NCI-H226 (cell line): Measurements from ENCODE around the gene TRPV5.

Experiments
- DNase-seq: peaks from one replicate; pipeline ENCODE4 v3.0.0-alpha.2; 2015

TRPV5 gene

DNA sequence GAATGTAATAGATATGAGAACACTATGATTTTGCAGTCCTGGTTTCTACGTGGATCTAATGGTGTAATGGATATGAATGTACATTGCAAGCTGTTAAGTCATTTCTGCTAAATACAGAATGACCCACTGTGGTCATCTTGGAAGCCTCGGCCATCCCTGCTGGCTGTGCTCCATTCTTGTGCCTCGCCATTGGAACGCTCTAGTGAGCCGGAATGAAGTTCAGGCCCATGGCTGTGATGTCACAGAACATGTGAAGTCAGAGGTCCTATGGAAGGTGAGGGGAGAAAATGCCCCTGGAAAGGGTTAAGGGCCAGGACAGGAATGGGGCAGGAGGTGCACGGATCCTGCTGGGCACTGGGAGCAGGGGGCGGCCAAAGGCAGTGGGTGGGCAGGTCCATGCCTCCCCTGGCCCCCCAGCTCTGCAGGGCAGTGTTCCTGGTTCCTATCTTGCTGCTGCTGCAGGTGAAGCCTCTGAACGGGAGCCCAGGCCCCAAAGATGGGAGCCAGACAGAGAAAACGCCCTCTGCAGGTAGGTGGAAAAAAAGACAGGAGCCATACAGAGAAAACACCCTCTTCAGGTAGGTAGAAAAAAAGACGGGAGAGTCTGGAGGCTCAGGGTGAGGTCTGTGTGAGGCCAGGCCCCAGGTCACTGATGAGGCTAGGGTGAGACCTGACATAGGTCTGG, 5.8 kb upstream of the TRPV5 start, which contains the start of gene LLCFC1:
Gene LLCFC1 (plus strand): TSS at position 259 of the 685 bp plus-strand sequence. CDS start 138 bp downstream, at position 397.
- DNase-seq = no peak

DNA sequence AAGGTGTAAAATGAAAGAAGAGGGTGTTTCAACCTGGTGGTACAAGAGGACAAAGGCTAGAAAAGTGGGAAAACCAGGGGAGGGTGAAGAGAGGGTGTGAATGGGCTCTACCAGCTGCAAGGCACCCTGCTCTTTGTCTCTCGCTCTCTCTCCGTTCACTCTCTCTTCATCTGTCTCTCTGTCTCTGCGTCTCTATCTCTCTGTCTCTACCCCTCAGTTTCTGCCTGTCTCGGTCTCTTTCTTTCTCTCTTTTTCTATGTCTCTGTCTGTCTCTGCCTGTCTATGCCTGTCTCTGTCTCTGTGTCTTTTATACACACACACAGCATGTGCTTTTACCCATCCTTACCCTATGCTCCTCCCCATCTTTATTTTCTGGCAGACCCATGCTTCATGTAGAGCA, 5.1 kb upstream of the TRPV5 start:
- DNase-seq = no peak

GRCh38 chr7:142935941-142936565, 2.5 kb upstream of the TRPV5 start:
- no peak for DNase-seq

DNA sequence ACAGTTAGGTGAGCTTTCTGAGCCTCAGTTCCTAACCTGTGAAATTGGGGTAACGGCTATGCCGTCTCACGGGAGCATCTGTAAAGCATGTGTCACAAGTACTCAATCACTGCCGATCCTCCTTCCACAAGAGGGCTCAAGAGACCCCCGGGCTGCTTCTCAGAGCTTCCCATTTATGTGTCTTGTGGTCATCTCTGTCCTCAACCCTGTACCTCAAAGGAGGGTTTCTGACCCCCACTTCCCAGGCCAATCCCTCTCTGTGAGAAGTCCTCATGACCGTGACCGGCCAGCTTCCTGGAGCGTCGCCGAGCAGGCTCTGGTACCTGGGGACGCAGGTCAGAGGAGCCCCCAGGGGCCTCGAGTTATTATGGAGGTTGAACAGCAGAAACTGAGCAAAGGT, 510 bp upstream of the TRPV5 start:
- no peak for DNase-seq

DNA sequence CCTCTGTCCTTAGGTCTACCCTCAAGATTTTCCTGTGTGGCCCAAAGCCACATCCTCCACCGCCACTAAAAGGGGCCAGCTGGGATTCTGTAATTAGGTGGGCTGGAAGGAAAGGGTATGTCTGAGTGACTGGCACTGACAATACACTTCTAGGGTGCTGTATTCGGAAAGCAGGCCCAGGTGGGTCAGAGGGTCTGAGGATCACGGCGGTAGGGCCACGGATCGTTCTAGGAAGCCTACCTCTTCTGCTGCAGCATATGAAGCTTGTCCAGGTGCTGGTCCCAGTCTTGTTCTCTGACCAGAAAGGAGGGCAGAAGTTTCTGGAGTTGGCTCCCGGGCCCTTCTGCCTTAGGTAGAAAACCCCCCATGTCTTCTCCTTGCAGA, 462 bp downstream of the TRPV5 start:
- DNase-seq = no peak

DNA sequence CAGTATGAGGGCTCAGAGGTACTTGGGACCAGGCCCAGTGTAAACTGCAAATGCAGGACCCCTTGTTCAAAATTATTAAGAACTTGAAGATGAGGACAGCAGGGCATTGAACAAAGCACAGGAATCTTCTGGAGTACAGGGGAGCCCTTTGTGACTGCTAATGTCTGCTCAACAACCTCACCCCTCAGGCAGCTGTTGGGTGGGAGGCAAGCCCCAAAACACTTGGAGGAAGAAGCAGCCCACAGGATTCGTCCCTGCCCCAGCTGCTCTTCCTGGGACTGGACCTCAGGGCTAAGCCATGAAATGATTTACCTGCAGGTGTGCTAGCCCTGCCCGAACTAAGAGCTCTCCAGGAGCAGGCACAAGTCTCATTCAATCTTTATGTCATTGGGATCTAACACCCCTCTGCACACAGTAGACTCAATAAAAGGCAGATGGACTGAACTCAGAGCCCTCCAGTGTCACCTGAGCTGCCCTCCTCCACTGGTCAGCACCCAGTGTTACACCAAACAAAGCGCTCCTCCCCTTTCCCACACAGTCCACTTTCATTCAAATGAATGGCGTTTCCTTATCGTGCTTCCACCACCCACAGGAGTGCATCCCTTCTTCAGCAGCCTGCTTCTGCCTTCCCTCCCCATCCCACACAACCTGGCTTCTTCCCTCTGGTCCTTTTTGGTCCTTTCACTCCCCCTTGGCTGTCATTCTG, 1.0 kb downstream of the TRPV5 start:
- no peak for DNase-seq

DNA sequence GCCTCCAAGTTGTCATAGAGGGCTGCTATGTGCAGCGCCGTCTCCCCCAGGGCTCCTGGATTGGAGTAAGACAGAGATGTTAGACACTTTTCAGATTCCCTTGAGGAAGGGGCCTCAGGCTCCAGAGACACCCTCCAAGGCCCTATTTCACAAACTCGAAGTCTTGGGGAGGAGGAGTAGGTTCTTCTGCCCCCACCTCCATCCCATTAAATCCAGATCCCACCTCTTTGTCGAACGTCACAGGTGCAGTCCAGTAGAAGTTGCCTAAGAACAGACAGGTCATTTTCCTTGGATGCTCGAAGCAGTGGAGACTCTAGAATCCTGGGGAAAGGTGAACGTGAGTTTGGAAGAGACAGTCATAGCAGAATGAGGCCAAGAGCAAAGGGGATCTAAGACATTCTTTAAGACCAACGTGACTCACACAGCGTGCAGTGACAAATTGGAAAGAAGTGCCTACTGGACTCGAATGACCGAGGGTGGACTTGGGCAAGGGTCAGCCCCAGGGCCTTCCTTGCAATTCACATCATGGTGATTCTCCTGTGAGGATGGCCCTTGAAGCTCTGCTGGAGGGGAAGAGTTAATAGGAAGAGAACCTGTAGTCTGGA, 3.3 kb downstream of the TRPV5 start:
- DNase-seq = no peak

DNA sequence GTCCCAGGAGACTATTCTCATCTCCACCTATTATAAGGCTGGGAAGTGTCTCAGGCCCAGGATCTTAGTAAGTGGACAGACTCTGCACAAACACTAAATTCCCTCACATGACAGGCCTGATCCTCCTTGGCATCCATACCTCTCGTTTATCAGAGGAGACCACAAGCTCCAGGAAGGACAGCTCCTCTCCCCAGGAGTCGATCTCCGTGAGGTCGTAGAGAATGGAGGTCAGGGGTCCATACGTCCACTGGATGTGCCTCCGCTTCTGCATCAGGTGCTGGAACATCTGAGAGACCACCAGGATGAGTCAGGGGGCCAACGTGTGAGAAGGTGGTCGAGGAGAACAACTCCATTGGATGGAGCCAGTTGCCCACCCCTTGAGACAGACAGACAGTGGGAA, 5.6 kb downstream of the TRPV5 start:
- no peak for DNase-seq

DNA sequence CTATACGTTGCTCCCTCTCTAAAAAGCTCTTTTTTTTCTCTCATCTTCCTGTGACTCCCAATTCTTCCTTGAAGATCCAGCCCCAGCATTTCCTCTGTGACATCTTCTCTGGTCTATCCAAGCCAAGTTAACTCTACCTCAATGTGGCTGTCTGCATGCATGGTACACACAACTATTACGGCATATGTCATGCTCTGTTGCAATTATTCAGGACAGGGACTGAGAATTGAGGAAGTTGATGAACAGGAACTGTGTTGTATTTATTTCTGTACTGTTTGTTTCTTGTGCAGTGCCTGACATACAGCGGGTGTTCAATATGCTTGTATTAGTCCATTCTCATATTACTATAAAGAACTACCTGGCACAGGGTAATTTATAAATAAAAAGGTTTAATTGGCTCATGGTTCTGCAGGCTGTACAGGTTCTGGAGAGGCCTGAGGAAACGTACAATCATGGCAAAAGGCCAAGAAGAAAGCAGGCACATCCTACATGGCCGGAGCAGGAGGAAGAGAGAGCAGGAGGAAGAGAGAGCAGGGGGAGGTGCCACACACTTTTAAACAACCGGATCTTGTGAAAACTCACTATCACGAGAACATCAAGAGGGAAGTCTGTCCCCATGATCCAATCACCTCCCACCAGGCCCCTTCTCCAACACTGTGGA, 6.3 kb downstream of the TRPV5 start:
- DNase-seq = no peak

GRCh38 chr7:142925413-142925812, 8.1 kb downstream of the TRPV5 start:
- DNase-seq = no peak

- no peak for DNase-seq
Observed at GRCh38 chr7:142923391-142923790, 10.2 kb downstream of the TRPV5 start.

DNA sequence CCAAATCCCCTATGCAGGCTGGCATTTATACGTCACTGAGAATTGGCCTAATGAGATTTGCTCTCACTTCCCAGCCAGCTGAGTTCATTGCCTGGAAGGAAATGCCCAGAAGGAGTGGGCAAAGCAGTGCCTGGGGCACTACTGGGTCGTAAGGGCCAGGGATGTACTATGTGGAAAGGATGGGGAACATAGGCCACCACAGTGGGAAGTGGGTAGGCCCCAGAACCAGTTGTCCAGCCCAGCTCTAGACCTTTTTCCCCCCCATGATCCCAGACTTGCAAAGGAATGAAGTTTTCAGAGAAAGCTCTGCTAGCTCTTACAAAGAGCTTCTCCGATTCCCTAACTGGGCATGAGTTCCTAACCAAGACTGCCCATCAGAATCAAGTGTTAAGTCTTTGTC, 13.9 kb downstream of the TRPV5 start:
- no peak for DNase-seq

- DNase-seq = no peak
Observed at GRCh38 chr7:142918901-142919300, 14.6 kb downstream of the TRPV5 start.

DNA sequence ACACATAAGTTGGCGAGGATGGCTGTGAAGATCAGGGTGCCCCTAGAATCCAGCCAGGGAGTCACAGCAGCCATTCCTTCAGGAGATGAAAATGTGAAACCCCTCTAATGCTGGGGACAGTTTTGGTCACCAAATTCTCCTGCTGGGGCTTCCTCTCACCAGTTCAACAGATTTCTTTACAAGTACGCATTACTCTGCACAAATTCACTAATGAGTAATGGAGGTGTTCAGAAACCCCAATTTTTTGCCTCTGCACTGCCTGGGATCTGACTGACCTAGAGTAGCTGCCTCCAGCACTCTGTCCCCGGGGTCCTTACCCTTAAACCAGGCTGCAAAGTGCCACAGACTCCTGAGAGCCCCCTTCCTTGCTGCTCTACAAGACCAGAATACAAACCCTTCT, 16.1 kb downstream of the TRPV5 start:
- DNase-seq = no peak

GRCh38 chr7:142916508-142916907, 17.0 kb downstream of the TRPV5 start:
- no peak for DNase-seq

DNA sequence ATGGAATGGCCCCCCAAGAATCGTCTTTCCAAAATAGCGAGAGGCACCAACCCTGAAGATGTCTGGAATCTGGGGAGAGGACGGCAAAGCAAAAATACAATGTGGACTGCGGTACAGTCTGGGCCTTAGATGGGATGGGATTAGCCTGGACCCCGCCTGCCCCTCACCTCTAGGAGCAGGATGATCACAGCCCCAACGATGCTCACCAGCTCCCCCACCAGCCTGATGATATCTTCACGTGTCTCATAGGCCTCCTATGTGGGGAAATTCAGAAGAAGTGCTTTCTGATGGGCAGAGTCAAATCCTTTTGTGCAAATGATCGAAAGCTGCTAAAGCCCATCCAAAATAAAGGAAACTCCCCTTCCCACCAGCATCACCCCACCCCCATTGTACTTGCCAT, 18.2 kb downstream of the TRPV5 start:
- no peak for DNase-seq

- no peak for DNase-seq
Observed at GRCh38 chr7:142914121-142914520, 19.4 kb downstream of the TRPV5 start.

DNA sequence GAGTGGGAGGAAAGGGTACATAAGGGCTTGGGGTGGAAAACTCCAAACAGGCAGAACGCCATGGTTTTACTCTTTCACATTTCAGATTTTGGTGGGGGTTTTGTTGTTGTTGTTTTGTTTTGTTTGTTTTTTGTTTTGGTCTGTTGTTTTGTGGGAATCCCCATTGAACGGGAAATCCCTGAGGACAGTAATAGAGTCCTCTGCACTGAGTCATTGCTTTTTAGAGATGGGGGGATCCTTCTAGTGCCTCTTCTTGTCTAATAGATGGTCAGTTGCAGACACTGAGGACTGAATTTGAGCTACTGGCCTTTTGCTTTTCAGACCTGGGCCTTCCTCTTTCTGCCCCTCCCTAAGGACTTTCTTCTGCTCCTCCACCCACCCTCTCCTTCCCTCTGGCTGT, 20.0 kb downstream of the TRPV5 start:
- DNase-seq = no peak

GRCh38 chr7:142913051-142913450, 20.5 kb downstream of the TRPV5 start:
- no peak for DNase-seq

DNA sequence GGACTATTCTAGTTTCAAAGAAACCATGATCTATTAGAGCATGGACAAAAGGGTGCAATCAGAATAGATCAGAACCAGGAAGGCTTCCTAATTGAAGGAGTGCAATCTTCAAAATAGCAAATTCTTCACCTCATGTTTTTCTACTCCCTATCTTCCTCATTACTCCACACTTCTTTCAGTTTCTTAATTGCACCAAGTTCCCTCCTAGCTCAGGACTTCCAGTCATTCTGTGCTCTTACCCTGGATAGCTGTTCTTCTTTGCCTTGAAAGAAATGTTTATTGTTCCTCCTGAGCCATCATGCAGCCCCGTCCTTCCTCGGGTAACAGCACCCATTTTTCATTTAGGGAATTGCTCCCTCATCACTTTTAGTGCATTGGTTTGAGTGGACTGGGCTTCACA, 23.1 kb downstream of the TRPV5 start:
- no peak for DNase-seq

DNA sequence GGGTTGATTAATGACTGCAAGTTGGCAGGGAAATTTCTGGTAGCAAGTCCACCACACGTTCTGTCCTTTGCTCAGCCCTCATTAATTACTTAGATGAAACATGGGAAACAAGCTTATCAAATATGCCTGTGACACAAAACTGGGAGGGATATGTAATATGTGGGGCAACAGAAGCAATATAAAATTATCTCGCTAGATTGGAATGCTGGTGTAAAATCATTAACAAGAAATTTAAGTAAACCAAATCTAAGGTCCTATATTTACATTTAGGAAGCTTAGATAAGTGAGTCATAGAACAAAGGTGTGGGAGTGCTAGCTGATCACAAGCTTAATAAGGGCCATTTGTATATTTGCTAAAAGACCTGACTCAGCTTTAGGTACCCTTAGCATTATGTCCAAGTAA, 23.5 kb downstream of the TRPV5 start:
- DNase-seq = peak; percentile 42

- peak; percentile 48 for DNase-seq
Observed at GRCh38 chr7:142908921-142909890, 24.3 kb downstream of the TRPV5 start.
